Kidney capillary endothelial cell (primary cell): Measurements from ENCODE around the gene NRP2.
A peak's percentile ranks its signal among the peaks of the same experiment; 100 is the strongest.

Source experiments
- DNase-seq: peaks from one replicate; pipeline ENCODE4 v3.0.0-alpha.2; 2018; ENCODE audit warnings: low spot score

NRP2 gene

GRCh38 chr2:205754285-205754923, 72.1 kb downstream of the NRP2 start:
- no peak for DNase-seq

- DNase-seq: no peak
Observed at GRCh38 chr2:205754924-205755321, 72.6 kb downstream of the NRP2 start.

GRCh38 chr2:205755923-205756322, 73.6 kb downstream of the NRP2 start:
- DNase-seq: no peak

GRCh38 chr2:205757271-205757670, 75.0 kb downstream of the NRP2 start:
- DNase-seq: no peak

- DNase-seq: no peak
Observed at GRCh38 chr2:205758051-205758450, 75.8 kb downstream of the NRP2 start.

GRCh38 chr2:205758500-205758899, 76.2 kb downstream of the NRP2 start:
- DNase-seq: no peak

- no peak for DNase-seq
Observed at GRCh38 chr2:205759257-205759656, 77.0 kb downstream of the NRP2 start.

GRCh38 chr2:205759732-205760131, 77.4 kb downstream of the NRP2 start:
- no peak for DNase-seq

GRCh38 chr2:205760157-205760556, 77.9 kb downstream of the NRP2 start:
- DNase-seq: no peak

- DNase-seq: no peak
Observed at GRCh38 chr2:205761421-205761820, 79.1 kb downstream of the NRP2 start.

- no peak for DNase-seq
Observed at GRCh38 chr2:205762881-205763280, 80.6 kb downstream of the NRP2 start.

- DNase-seq: peak; percentile 55
Observed at GRCh38 chr2:205763708-205764211, 81.5 kb downstream of the NRP2 start.

GRCh38 chr2:205764270-205764746, 82.0 kb downstream of the NRP2 start:
- no peak for DNase-seq

- no peak for DNase-seq
Observed at GRCh38 chr2:205765151-205765550, 82.8 kb downstream of the NRP2 start.

- peak; percentile 55 for DNase-seq
Observed at GRCh38 chr2:205766779-205767359, 84.6 kb downstream of the NRP2 start.

- DNase-seq: no peak
Observed at GRCh38 chr2:205767617-205768016, 85.3 kb downstream of the NRP2 start.

GRCh38 chr2:205768341-205768740, 86.0 kb downstream of the NRP2 start:
- DNase-seq: no peak

- peak; percentile 12 for DNase-seq
Observed at GRCh38 chr2:205768815-205769494, 86.7 kb downstream of the NRP2 start.

GRCh38 chr2:205769495-205769850, 87.2 kb downstream of the NRP2 start:
- peak; percentile 59 for DNase-seq

GRCh38 chr2:205769879-205770278, 87.6 kb downstream of the NRP2 start:
- no peak for DNase-seq

GRCh38 chr2:205770577-205770976, 88.3 kb downstream of the NRP2 start:
- no peak for DNase-seq

GRCh38 chr2:205771031-205771430, 88.7 kb downstream of the NRP2 start:
- no peak for DNase-seq

- DNase-seq: no peak
Observed at GRCh38 chr2:205771666-205772065, 89.4 kb downstream of the NRP2 start.
